Heart left ventricle (tissue), 16 donors: ENCODE data around the gene HDAC8. TPM values are rescaled to one million over a fixed set of nuclear protein-coding genes. Genes with fewer than 3 reads are reported as not detected.
A peak's percentile ranks its signal among the peaks of the same experiment; 100 is the strongest.

Experiments
- ATAC-seq, 4 donors: fragments of 200-7000 bp; cut with Tn5 transposase; one replicate each; pipeline ENCODE4 v1.9.1; 2020 to 2022; ENCODE audit warnings: moderate library complexity in 4 of 4, mild to moderate bottlenecking in 3 of 4, moderate number of reproducible peaks in 1 of 4
- DNase-seq, 5 donors: peaks; one replicate each; pipeline ENCODE4 v3.0.0-alpha.2; 2020
- H3K27ac ChIP-seq, 12 donors: fragments of 200-600 bp; sonication (generic) in 4 of 12; one replicate each; pipeline versions ENCODE4 v1.5.0 to v1.8.0; 2016 to 2022; ENCODE audit warnings: mild to moderate bottlenecking in 2 of 12
- H3K27me3 ChIP-seq, 9 donors: fragments of 200-600 bp; sonication (generic) in 2 of 9; one replicate each; pipeline versions ENCODE4 v1.5.1 to v1.8.0; 2016 to 2022; ENCODE audit warnings: mild to moderate bottlenecking in 3 of 9
- H3K36me3 ChIP-seq, 9 donors: fragments of 200-600 bp; sonication (generic) in 2 of 9; one replicate each; pipeline versions ENCODE4 v1.5.0 to v1.8.0; 2018 to 2022; ENCODE audit warnings: mild to moderate bottlenecking in 2 of 9
- H3K4me1 ChIP-seq, 12 donors: fragments of 200-600 bp; sonication (generic) in 4 of 12; one replicate each; pipeline versions ENCODE4 v1.5.0 to v1.8.0; 2016 to 2022; ENCODE audit warnings: mild to moderate bottlenecking in 3 of 12
- H3K4me3 ChIP-seq, 12 donors: fragments of 200-600 bp; sonication (generic) in 4 of 12; one replicate each; pipeline versions ENCODE4 v1.5.0 to v1.8.0; 2017 to 2022; ENCODE audit warnings: mild to moderate bottlenecking in 9 of 12, moderate library complexity in 4 of 12
- H3K9me3 ChIP-seq, 12 donors: fragments of 200-600 bp; sonication (generic) in 4 of 12; one replicate each; pipeline versions ENCODE4 v1.5.0 to v1.8.0; 2016 to 2022; ENCODE audit warnings: mild to moderate bottlenecking in 1 of 12
- POLR2A ChIP-seq, 2 donors: fragments of 450-650 bp; IDR thresholded peaks; one replicate each; pipeline ENCODE4 v1.6.1; 2017; ENCODE audit warnings: antibody characterized with exemption in 2 of 2, mild to moderate bottlenecking in 2 of 2, moderate library complexity in 2 of 2
- WGBS, 4 donors: extraction: QIAGEN DNeasy Blood & Tissue Kit in 2 of 4; methylation state at CpG; one replicate each; pipeline versions ENCODE4 v1.1.5 to v1.1.7; 2013 to 2018; 5-methylcytosine and 5-hydroxymethylcytosine counted together
- intact Hi-C, 10 donors: fragments of 100-400 bp; cut with DNase I; formaldehyde crosslinking; loops; one replicate each; pipeline versions ENCODE4 v1.11.1 to v1.14.2; 2022
- long read RNA-seq, 3 donors: library from polyadenylated mRNA; unstranded; transcript quantifications; one replicate each; pipeline ENCODE4 v2.0.0, GENCODE V29; 2020 to 2021
- polyA plus RNA-seq, 2 donors: library from polyadenylated mRNA; stranded (reverse); fragments of 200-250 nt; gene quantifications; one replicate each; pipeline ENCODE4 v1.2.3, GENCODE V29; 2013
- total RNA-seq, 9 donors: library from RNA; depleted of rRNA in 2 of 9; stranded (reverse); fragments of >200 nt in 2 of 9; fragmentation: NEBNext Ultra II Directional in 3 of 9; extraction: Animal tissue kit (Norgen Biotek cat#: 25700) in 3 of 9; gene quantifications; one replicate each; pipeline versions ENCODE4 v1.1.0 to v1.2.4, GENCODE V29; 2016 to 2023
- TF ChIP-seq, protein P1 (sequence below), 12 donors: fragments of 200-600 bp; sonication (generic) in 4 of 12; IDR thresholded peaks; one replicate each; pipeline versions ENCODE4 v1.5.0 to v1.8.0; 2018 to 2022; ENCODE audit warnings: antibody characterized with exemption in 12 of 12, mild to moderate bottlenecking in 5 of 12
- donor health status: ischemic (EF 13 %, LVEDD 7.1; RV severe dilation, severe dysfunction).
- donor health status: healthy with polysubstance abuse.
- donor health status: DM: no; HTN: yes; CAD: no.
- donor health status: DM: no; HTN: no; CAD: no.
- donor health status: ischemic (EF 25% LVEDD 6.9; RV normal size, moderate dysfunction).
- donor health status: ischemic (EF 25% LVEDD 5.7; RV mildly dilated, moderate dysfunction).
- donor health status: healthy.
- donor health status: DM: yes; HTN: yes; CAD: no.
- donor health status: ischemic (EF 35%, LVEDD 5.7; RV mildly dilated, moderate dysfunction).
- donor health status: nonischemic (EF 11% LVEDD 7.7; RV severe dilation, severe dysfunction).
- donor health status: DM: yes; HTN: yes; CAD: no.
- donor health status: PGD.
- donor health status: ischemic (EF 29% LVEDD 5.4; RV normal size, mild dysfunction).
- donor health status: nonischemic (EF 23%, LVEDD 6.1; RV moderate dilation, normal function).

Gene HDAC8
- total RNA-seq (10 to 100 TPM; 16.1 to 28.1 (median 18.5) TPM), polyA plus RNA-seq (10 to 100 TPM; 22.3 to 26.1 TPM)
- long read RNA-seq, donor 1, transcript HDAC8-207 (11 exons, 2,110 nt), result major isoform, 7 of 13 reads
- long read RNA-seq, donor 1, partial matches to known transcripts, result 0 of 13 reads
- long read RNA-seq, donor 1, other reads (novel, unspliced or antisense), result 2 of 13 reads
- long read RNA-seq, donor 2, transcript HDAC8-214 (8 exons, 2,373 nt), result minor isoform, 6 of 53 reads
- long read RNA-seq, donor 2, transcript HDAC8-207 (11 exons, 2,110 nt), result major isoform, 33 of 53 reads
- long read RNA-seq, donor 2, partial matches to known transcripts, result 0 of 53 reads
- long read RNA-seq, donor 2, other reads (novel, unspliced or antisense), result 5 of 53 reads
- long read RNA-seq, donor 3, transcript HDAC8-207 (11 exons, 2,110 nt), result major isoform, 9 of 17 reads
- long read RNA-seq, donor 3, partial matches to known transcripts, result 0 of 17 reads
- long read RNA-seq, donor 3, other reads (novel, unspliced or antisense), result 3 of 17 reads

GRCh38 chrX:72572248-72573157, at the start of gene HDAC8:
Gene HDAC8, minus strand, starts transcription at chrX:72572843. Its CDS starts 82 bp downstream, at chrX:72572761.
- H3K4me1 ChIP-seq, result peaks cover 0 to 7% (median 2%) of the 10 kb centered on the region in 12 donors
- H3K27ac ChIP-seq, result peak within 1 kb of the TSS; percentile 50 to 89 (median 75)
- H3K27me3 ChIP-seq, result peaks cover 0 to 6% (median 0%) of the 10 kb centered on the region in 9 donors
- DNase-seq, result peak; percentile 61 to 78 (median 69)
- peaks cover 0 to 24% (median 8%) of the 10 kb centered on the region in 9 donors for H3K36me3 ChIP-seq
- TF ChIP-seq POLR2A (IDR thresholded peaks at IDR 0.05), result no peak
- TF ChIP-seq, protein P1, sequence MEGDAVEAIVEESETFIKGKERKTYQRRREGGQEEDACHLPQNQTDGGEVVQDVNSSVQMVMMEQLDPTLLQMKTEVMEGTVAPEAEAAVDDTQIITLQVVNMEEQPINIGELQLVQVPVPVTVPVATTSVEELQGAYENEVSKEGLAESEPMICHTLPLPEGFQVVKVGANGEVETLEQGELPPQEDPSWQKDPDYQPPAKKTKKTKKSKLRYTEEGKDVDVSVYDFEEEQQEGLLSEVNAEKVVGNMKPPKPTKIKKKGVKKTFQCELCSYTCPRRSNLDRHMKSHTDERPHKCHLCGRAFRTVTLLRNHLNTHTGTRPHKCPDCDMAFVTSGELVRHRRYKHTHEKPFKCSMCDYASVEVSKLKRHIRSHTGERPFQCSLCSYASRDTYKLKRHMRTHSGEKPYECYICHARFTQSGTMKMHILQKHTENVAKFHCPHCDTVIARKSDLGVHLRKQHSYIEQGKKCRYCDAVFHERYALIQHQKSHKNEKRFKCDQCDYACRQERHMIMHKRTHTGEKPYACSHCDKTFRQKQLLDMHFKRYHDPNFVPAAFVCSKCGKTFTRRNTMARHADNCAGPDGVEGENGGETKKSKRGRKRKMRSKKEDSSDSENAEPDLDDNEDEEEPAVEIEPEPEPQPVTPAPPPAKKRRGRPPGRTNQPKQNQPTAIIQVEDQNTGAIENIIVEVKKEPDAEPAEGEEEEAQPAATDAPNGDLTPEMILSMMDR (IDR thresholded peaks at IDR 0.05), result no peak
- H3K4me3 ChIP-seq, result peak within 1 kb of the TSS; percentile 26 to 92 (median 62)
- no peaks in the 10 kb centered on the region for H3K9me3 ChIP-seq
- WGBS, 4 donors, result 0 to 34% (median 15%) methylated on average over 35 to 36 of the region's 36 CpGs
- peak; percentile 88 to 97 (median 91) for ATAC-seq
- intact Hi-C loops, result no loop called here

- 67 to 89% (median 78%) methylated on average over 4 of the region's 4 CpGs for WGBS, 4 donors
- Histone ChIP-seq H3K4me3 (no peak overlapping the region), H3K27me3 (peaks cover 0 to 4% (median 0%) of the 10 kb centered on the region in 9 donors), H3K27ac (no peak overlapping the region), H3K36me3 (peaks cover 0 to 21% (median 0%) of the 10 kb centered on the region in 9 donors), H3K4me1 (peaks cover 0 to 7% (median 0%) of the 10 kb centered on the region in 12 donors), H3K9me3 (no peaks in the 10 kb centered on the region)
- DNase-seq (no peak), ATAC-seq (no peak)
- intact Hi-C loops, result no loop called here
- TF ChIP-seq, protein P1 (IDR thresholded peaks at IDR 0.05), result no peak
- no peak for TF ChIP-seq POLR2A (IDR thresholded peaks at IDR 0.05)
These were observed 49.2 kb upstream of the HDAC8 start for GRCh38 chrX:72621625-72622485.

GRCh38 chrX:72621163-72621562, 48.5 kb upstream of the HDAC8 start:
- Histone ChIP-seq H3K36me3 (peaks cover 0 to 21% (median 0%) of the 10 kb centered on the region in 9 donors), H3K4me1 (peaks cover 0 to 7% (median 0%) of the 10 kb centered on the region in 12 donors), H3K27me3 (peaks cover 0 to 6% (median 0%) of the 10 kb centered on the region in 9 donors), H3K9me3 (no peaks in the 10 kb centered on the region), H3K4me3 (no peak overlapping the region), H3K27ac (peak overlapping the region in 4 of 12 donors; percentile 27 to 49 (median 38))
- ATAC-seq (no peak), DNase-seq (no peak)
- 29 to 52% (median 44%) methylated on average over 1 of the region's 1 CpG for WGBS, 4 donors
- no peak for TF ChIP-seq POLR2A (IDR thresholded peaks at IDR 0.05)
- TF ChIP-seq, protein P1 (IDR thresholded peaks at IDR 0.05), result no peak
- intact Hi-C loops, result no loop called here
